Measurements from ENCODE around the gene NAGK. TPM values are rescaled to one million over a fixed set of nuclear protein-coding genes. Genes with fewer than 3 reads are reported as not detected.
A peak's percentile ranks its signal among the peaks of the same experiment; 100 is the strongest.
"Not testable (repeated sequence)": the region's sequence is repeated elsewhere in the genome, so short reads cannot be mapped to it uniquely, and the experiment has no call there.

Gene NAGK
- total RNA-seq, 1 donor from 2014 or later: 208 TPM

DNA sequence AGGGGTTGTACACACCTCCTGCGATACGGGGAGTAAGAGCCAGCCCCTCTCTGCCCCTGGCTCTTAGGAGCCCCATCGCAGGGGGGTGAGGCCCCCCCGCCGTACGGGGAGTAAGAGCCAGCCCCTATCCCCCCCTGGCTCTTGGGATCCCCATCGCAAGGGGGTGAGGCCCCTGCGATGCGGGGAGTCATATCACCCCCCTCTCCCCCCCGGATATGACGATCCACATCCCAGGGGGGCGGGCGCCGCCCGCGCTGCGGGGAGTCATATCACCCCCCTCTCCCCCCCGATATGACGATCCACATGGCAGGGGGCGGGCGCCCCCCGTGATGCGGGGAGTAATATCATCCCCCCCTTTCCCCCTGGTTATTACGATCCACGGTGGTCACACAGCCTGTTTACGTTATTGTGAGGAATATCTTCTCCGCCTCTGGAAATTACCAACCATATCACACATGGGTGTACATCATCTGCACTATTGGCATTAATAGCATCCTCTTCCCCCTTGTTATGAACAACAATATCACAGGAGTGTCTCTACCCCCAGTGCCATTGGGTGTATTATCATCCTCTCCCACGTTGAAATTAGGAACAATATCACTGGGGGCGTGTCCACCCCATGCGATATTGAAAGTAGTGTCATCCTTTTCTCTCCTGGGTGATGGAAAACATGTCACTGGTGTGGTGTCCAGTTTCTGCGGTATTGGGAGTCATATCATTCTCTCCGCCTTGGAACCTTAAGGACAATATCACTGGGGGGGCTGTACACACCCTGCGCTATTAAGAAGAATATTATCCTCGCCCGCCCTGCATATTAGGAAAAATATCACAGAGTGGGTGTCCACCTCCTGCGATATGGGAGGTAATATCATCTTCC lies 24.7 kb upstream of the NAGK start:
- intact Hi-C loops (cut with micrococcal nuclease): no loop called here
- ATAC-seq (ENCODE audit: low read depth): no peak
- TF ChIP-seq CTCF (IDR thresholded peaks at IDR 0.05): no peak
- H3K27me3 Mint-ChIP-seq: peaks cover 4% of the 10 kb centered on the region
- no peak overlapping the region for H3K4me3 Mint-ChIP-seq
- H3K4me1 Mint-ChIP-seq: no peaks in the 10 kb centered on the region
- no peak overlapping the region for H3K27ac Mint-ChIP-seq
- no peak for DNase-seq
- CTCF ChIA-PET: no interaction called here
- no peaks in the 10 kb centered on the region for H3K9me3 Mint-ChIP-seq
- H3K36me3 Mint-ChIP-seq (ENCODE audit: low read depth): no peaks in the 10 kb centered on the region
- POLR2A ChIA-PET: no interaction called here

- no peak overlapping the region for H3K27ac Mint-ChIP-seq
- no peak for ATAC-seq (ENCODE audit: low read depth)
- no peak overlapping the region for H3K4me3 Mint-ChIP-seq
- peaks cover 4% of the 10 kb centered on the region for H3K27me3 Mint-ChIP-seq
- no peaks in the 10 kb centered on the region for H3K36me3 Mint-ChIP-seq (ENCODE audit: low read depth)
- no peak for DNase-seq
- no peaks in the 10 kb centered on the region for H3K9me3 Mint-ChIP-seq
- CTCF ChIA-PET: no interaction called here
- POLR2A ChIA-PET: no interaction called here
- intact Hi-C loops (cut with micrococcal nuclease): no loop called here
- peaks cover 7% of the 10 kb centered on the region for H3K4me1 Mint-ChIP-seq
- no peak for TF ChIP-seq CTCF (IDR thresholded peaks at IDR 0.05)
Measured at GRCh38 chr2:71045151-71045550, 23.3 kb upstream of the NAGK start.

DNA sequence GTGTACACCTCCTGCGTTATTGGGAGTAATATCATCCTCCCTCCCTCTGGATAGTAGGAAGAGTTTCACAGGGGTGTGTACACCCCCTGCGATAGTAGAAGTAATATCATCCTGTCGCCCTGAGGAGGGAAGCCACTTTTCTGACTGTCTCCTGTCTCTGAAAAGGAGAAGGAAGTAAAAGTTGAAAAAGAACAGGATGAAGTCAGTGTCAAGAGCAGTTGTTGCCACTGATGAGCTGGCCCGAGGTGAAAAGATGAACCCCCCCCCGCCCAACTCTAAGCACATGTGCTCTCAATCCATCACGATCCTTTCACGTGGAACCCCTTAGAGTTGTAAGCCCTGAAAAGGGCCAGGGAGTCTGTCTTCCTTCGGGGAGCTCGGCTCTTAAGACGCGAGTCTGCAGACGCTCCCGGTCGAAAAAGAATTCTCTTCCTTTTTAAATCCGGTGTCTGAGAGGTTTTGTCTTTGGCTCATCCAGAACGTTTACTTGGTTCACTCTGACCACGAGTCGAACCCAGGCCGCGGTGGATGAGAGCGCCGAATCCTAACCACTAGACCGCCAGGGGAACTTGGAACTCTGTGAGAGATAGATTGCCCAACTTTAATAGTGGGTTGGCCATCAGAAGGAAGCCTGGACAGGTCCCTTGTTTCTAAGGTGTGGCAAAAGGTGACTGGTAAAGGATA lies 22.4 kb upstream of the NAGK start:
- DNase-seq (no peak), ATAC-seq (ENCODE audit: low read depth) (no peak)
- ChIA-PET CTCF (no interaction called here), POLR2A (interaction anchor here (1.1 kb wide), 1 partner anchor 26 kb away, joined by 3 read pairs; no protein-coding TSS in a partner anchor)
- Mint-ChIP-seq H3K27ac (no peak overlapping the region), H3K36me3 (ENCODE audit: low read depth) (no peaks in the 10 kb centered on the region), H3K4me3 (no peak overlapping the region), H3K27me3 (peaks cover 4% of the 10 kb centered on the region), H3K9me3 (no peaks in the 10 kb centered on the region), H3K4me1 (peaks cover 7% of the 10 kb centered on the region)
- TF ChIP-seq CTCF (IDR thresholded peaks at IDR 0.05): no peak
- intact Hi-C loops (cut with micrococcal nuclease): no loop called here

GRCh38 chr2:71048096-71048495 lies 20.4 kb upstream of the NAGK start:
- ATAC-seq (ENCODE audit: low read depth) (no peak), DNase-seq (no peak)
- no peak for TF ChIP-seq CTCF (IDR thresholded peaks at IDR 0.05)
- ChIA-PET CTCF (interaction anchor here (1.6 to 3.2 kb wide), 3 partner anchors 23 to 107 kb away, joined by 7 to 18 read pairs (median 12); no protein-coding TSS in a partner anchor), POLR2A (no interaction called here)
- intact Hi-C loops (cut with micrococcal nuclease): no loop called here
- H3K27ac Mint-ChIP-seq: no peak overlapping the region
- no peak overlapping the region for H3K4me3 Mint-ChIP-seq
- no peaks in the 10 kb centered on the region for H3K9me3 Mint-ChIP-seq
- no peaks in the 10 kb centered on the region for H3K36me3 Mint-ChIP-seq (ENCODE audit: low read depth)
- peaks cover 4% of the 10 kb centered on the region for H3K27me3 Mint-ChIP-seq
- peaks cover 7% of the 10 kb centered on the region for H3K4me1 Mint-ChIP-seq

- ATAC-seq (ENCODE audit: low read depth): peak; percentile 82
- not testable (repeated sequence) for H3K27me3 Mint-ChIP-seq; H3K27ac Mint-ChIP-seq; H3K4me3 Mint-ChIP-seq; H3K36me3 Mint-ChIP-seq (ENCODE audit: low read depth); DNase-seq; H3K4me1 Mint-ChIP-seq; H3K9me3 Mint-ChIP-seq
- ChIA-PET CTCF (interaction anchor here (0.8 to 3.2 kb wide), 5 partner anchors 21 to 250 kb away, joined by 3 to 18 read pairs (median 12); no protein-coding TSS in a partner anchor), POLR2A (interaction anchor here (2.2 to 2.3 kb wide), 3 partner anchors 18 to 80 kb away, joined by 7 to 17 read pairs (median 13); partner anchors contain the start of genes MCEE, MPHOSPH10 and NAGK)
- intact Hi-C loops (cut with micrococcal nuclease): loop anchor here (1.0 kb wide), 8 partner anchors 18 to 460 kb away; partner anchors contain the start of genes MCEE, MPHOSPH10, NAGK and ZNF638
Measured at GRCh38 chr2:71049704-71050360, 18.6 kb upstream of the NAGK start.

- CTCF ChIA-PET; H3K4me1 Mint-ChIP-seq; POLR2A ChIA-PET; H3K36me3 Mint-ChIP-seq (ENCODE audit: low read depth); ATAC-seq (ENCODE audit: low read depth); DNase-seq; H3K4me3 Mint-ChIP-seq; H3K27ac Mint-ChIP-seq; intact Hi-C loops (cut with micrococcal nuclease); H3K9me3 Mint-ChIP-seq; H3K27me3 Mint-ChIP-seq: not testable (repeated sequence)
Measured at GRCh38 chr2:71055206-71055740, 13.2 kb upstream of the NAGK start.

Measured in activated B cell treated with CpG ODN at 0.5 μM for 24 hours (primary cell).